ENCODE measurements around the gene PEAK3. TPM values are rescaled to one million over a fixed set of nuclear protein-coding genes. Genes with fewer than 3 reads are reported as not detected.

PEAK3 gene
- total and polyA plus RNA-seq, 10 of the 15 experiments (the other 5 are each of a cell fraction or from before 2014, with no cell fraction given), result 0.03 to 0.10 (median 0.05) TPM; not detected in 7

DNA sequence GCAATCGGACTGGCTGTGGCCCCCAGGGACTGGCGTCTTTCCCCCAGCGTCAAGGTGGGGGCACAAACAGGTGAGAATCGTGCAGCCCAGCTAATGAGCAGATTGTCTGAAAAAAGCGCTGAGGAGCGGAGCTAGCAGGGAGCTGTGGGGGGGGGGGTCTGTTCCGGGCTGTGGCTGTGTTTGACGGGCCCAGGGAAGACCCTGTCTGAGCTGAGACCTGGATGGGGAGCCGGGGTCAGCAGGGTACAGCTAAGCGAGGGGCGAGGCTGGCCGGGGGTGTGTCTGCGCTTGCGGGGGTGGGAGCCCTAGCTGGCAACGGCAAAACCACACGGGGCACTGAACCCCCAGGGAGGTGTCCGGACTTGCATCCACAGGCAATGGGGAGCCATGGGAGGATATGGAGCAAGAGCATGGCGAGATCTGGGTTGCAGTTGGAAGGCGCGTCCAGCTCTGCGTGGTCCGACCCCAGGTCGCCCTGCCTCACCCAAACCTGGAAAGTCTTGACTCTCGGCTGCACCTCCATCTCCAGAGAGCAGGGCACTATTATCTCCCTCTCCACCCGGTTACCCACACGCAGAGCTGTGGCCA, 21.3 kb upstream of the PEAK3 start:
- Histone ChIP-seq H3K4me2 (ENCODE audit: control insufficient read depth, insufficient read depth) (no peak overlapping the region), H2AFZ (ENCODE audit: control insufficient read depth, low read depth, low read length) (no peak overlapping the region), H3K4me3 (no peak overlapping the region), H3K27ac (ENCODE audit: control insufficient read depth, insufficient read depth) (no peak overlapping the region), H3K27me3 (replicated peaks in 1 of 2; ENCODE audit: control insufficient read depth in 2 of 2, insufficient read depth in 2 of 2, low read length in 1 of 2) (peaks cover 9 to 15% of the 10 kb centered on the region in 2 experiments), H3K9me3 (replicated peaks; ENCODE audit: control insufficient read depth, insufficient read depth, low read length) (no peaks in the 10 kb centered on the region), H3K9ac (ENCODE audit: control insufficient read depth, insufficient read depth, low read length) (no peak overlapping the region), H4K20me1 (ENCODE audit: control insufficient read depth, insufficient read depth) (no peaks in the 10 kb centered on the region), H3K79me2 (ENCODE audit: control insufficient read depth, insufficient read depth, low read length) (no peaks in the 10 kb centered on the region), H3K4me1 (ENCODE audit: control insufficient read depth, insufficient read depth, low read length) (peaks cover 3% of the 10 kb centered on the region; the same call in 1 of the 2 replicates), H3K36me3 (ENCODE audit: control insufficient read depth in 2 of 2, insufficient read depth in 2 of 2, low read length in 1 of 2) (no peaks in the 10 kb centered on the region)
- no TSS peak for BruUV-seq (replicated peaks)
- intact Hi-C loops (cut with micrococcal nuclease; ENCODE audit: unreplicated experiment) (no loop called here), in situ Hi-C loops (cut with MboI) (no loop called here)
- DNase-seq (ENCODE audit: low read depth, low spot score) (no peak), ATAC-seq (no peak; the same call in 2 of the 3 replicates), FAIRE-seq (no peak)
- ChIA-PET POLR2A (interaction anchor here (0.6 kb wide), 3 partner anchors 25 to 72 kb away, joined by 3 to 5 read pairs (median 4); partner anchors contain the start of genes LSM7 and SPPL2B), SMC1A (ENCODE audit: uncharacterized antibody, unreplicated experiment) (interaction anchor here (1.6 kb wide), 1 partner anchor 14 kb away, joined by 6 read pairs; no protein-coding TSS in a partner anchor), CTCF (no interaction called here), RAD21 (ENCODE audit: unreplicated experiment) (no interaction called here)
- TF ChIP-seq NRF1 (conservative IDR thresholded peaks at IDR 0.05; ENCODE audit: low read depth, low read length) (no peak), MEF2B (IDR thresholded peaks at IDR 0.05; ENCODE audit: partially characterized antibody, poor library complexity, severe bottlenecking) (peak; percentile 24), CHD1 (IDR thresholded peaks at IDR 0.05; ENCODE audit: low read depth, low read length) (no peak), FOXM1 (IDR thresholded peaks at IDR 0.05; ENCODE audit: low read depth, low read length) (no peak), IKZF1 (conservative IDR thresholded peaks at IDR 0.05) (no peak), SPI1 (IDR thresholded peaks at IDR 0.05; ENCODE audit: borderline replicate concordance, insufficient read depth, low read depth, low read length) (no peak), SREBF1 (IDR thresholded peaks at IDR 0.05; ENCODE audit: low read length) (no peak), CHD2 (IDR thresholded peaks at IDR 0.05; ENCODE audit: borderline replicate concordance, low read depth, low read length) (no peak)
- WGBS (ENCODE audit: insufficient coverage, insufficient replicate concordance, low lambda C conversion rate, missing lambda C conversion rate), result 53% methylated on average over 15 of the region's 26 CpGs
